GM20000 (cell line): ENCODE results near the gene DNAI2.

Experiments
- DNase-seq: peaks from one replicate; pipeline ENCODE4 v3.0.0; 2012; ENCODE audit warnings: low spot score
- TF ChIP-seq, protein P1 (sequence below): IDR thresholded peaks from 2 replicates; pipeline ENCODE4 v1.5.1; 2012; ENCODE audit warnings: mild to moderate bottlenecking, control low read depth; ENCODE audit errors: extremely low read depth, missing control alignments

DNAI2 gene

DNA sequence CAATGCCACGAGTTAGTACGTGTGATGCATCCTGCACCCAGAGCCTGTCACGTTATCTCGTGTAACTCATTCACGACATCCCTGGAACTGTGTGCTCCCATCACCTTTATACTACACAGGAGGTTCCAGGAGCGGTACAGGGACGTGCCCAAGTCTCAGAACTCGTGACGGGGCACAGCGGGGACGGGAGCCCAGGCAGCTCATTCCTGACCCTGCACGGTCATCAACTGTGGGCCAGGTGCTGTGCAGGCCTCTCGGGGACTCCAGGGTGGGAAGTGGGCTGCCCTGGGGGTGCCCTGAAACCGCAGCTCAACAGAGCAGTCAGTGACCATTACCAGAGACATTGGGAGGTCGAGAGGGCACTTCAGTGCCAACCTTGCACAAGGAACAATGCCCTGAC is 40.8 kb downstream of the DNAI2 start:
- no peak for DNase-seq
- TF ChIP-seq, protein P1, sequence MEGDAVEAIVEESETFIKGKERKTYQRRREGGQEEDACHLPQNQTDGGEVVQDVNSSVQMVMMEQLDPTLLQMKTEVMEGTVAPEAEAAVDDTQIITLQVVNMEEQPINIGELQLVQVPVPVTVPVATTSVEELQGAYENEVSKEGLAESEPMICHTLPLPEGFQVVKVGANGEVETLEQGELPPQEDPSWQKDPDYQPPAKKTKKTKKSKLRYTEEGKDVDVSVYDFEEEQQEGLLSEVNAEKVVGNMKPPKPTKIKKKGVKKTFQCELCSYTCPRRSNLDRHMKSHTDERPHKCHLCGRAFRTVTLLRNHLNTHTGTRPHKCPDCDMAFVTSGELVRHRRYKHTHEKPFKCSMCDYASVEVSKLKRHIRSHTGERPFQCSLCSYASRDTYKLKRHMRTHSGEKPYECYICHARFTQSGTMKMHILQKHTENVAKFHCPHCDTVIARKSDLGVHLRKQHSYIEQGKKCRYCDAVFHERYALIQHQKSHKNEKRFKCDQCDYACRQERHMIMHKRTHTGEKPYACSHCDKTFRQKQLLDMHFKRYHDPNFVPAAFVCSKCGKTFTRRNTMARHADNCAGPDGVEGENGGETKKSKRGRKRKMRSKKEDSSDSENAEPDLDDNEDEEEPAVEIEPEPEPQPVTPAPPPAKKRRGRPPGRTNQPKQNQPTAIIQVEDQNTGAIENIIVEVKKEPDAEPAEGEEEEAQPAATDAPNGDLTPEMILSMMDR, result no peak

DNA sequence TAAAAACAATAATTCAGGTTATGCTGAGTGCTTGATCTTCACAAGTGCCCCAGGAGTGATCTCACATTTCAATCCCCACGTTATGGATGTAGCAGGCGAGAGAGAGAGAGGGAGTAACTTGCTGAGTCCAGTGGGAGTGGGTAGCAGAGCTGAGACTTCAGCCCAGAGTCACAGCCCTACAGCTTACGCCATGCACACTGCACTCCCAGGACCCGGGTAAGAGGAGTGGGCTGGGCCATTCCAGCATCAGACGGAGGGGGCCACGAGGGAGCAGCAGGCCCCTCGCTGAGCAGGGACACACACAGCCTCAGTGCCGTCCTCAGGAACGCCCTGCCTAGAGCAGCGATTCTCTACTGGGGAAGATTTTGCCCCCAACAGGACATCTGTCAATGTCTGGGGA is 42.2 kb downstream of the DNAI2 start:
- no peak for DNase-seq
- TF ChIP-seq, protein P1, result no peak

DNA sequence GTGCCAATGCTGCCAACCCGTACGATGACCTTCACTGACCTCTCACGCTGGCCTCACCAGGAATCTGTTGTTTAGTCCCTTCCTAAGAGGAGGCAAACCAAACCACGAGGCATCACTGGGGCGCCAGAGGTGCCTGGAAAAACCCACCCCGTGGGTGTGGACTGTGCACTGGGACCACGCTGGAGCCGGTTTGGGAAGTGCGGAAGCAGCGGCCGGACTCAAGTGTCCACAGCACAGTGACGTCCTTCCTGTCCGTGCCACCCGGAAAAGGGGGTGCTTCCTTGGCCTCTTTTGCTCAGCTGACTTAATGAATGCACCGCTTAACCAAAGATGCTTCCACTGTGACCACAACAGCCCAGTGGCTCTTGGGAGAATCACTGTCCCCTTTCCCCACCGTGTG is 43.0 kb downstream of the DNAI2 start:
- TF ChIP-seq, protein P1, result no peak
- no peak for DNase-seq

DNA sequence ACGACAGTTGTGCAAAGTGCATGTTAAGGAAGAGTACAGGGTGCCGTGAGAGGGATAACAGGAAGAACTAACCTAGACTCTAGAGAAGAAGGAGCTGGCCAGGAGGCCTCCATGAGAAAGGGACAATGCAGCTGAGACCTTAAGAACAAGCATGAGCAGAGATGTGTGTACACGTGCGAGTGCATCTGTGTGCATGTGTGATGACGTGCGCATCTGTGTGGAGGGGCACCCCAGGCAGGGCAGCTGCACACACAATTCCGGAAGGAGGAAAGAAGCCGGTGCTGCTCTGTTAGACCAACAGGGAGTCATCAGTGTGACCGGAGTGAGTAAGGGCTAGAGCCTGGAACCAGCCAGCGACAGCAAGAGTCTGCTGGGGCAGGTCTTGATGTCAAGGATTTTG is 44.4 kb downstream of the DNAI2 start:
- TF ChIP-seq, protein P1, result no peak
- DNase-seq, result no peak

DNA sequence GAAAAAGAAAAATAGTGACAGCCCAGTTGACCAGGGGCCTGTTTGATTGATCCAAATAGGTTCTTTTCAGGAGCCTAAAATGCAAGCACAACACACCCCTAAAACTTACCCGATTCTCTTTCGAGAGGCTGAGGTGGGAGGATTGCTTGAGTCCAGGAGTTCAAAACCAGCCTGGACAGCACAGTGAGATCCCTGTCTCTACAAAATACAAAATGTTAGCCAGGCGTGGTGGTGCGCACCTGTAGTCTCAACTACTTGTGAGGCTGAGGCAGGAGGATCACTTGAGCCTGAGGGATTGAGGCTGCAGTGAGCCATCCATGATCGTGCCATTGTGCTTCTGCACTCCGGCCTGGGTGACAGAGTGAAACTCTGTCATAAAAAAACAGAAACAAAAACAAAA is 50.5 kb downstream of the DNAI2 start:
- DNase-seq, result no peak
- TF ChIP-seq, protein P1, result no peak

DNA sequence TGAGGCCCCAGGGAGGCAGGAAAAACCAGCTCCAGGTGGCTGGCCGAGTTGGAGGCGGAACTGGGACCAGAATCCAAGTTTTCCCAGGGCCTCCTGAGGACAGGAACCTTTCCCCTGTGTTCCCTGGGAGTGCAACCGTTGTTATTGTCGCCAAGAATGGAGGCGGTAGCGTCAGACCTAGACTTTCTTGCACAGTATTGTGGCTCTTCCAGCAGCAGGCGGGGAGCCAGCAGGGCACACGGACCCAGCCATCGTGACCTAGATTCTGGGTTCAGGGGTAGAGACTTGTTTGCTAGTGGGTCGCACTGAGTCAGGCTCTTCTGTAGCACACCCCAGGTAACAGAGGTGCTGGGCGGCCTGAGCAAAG is 51.3 kb downstream of the DNAI2 start:
- no peak for DNase-seq
- TF ChIP-seq, protein P1, result no peak

DNA sequence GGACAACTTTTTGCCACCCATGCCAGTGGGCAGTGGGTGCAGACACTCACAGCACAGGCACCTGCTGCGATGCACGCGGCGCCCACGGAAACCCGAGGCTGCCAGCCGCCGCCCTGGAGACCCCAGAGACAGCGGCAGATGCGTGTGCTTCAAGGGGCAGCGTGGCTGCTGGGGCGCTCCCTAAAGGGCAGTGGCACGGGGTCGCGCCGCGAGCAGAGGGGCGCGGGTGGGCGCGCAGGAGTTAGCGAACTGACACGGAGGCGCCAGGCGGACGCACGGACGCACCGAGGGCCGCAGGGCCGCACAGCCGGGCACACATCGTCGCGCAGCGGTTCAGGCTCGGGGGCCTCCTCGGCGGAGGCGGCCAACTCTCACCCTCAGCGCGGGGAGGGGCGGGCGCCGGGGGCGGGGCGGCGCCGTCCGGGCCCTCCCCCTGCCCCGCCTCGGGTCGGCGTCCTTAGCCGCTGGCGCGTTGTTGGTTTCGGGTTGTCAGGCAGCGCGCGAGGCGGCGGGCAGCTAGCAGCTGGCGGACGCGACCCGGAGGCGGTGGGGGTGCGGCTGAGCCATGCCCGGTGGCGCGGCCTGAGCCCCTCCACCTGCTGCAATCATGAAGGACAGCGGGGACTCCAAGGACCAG is 51.8 kb downstream of the DNAI2 start, which contains the start of gene KIF19:
TSS of gene KIF19 (plus strand) at position 484 of the 637 bp plus-strand sequence. CDS start at position 608, 124 bp downstream.
- peak; percentile 92 for DNase-seq

More for the DNA sequence above, 51.8 kb downstream of the DNAI2 start, which contains the start of gene KIF19:
- TF ChIP-seq, protein P1, result no peak
